H1 (cell line): Measurements from ENCODE around the gene MRPS10. TPM values are rescaled to one million over a fixed set of nuclear protein-coding genes. Genes with fewer than 3 reads are reported as not detected.

Experiments used
- CTCF ChIA-PET: fragments of 300-600 bp; sonication (Branson Sonifier 250); formaldehyde crosslinking; loops from one replicate; lab custom pipeline; 2021; ENCODE audit not compliant: partially characterized antibody; lab: Charles Lee
- POLR2A ChIA-PET: fragments of 300-600 bp; sonication (Branson Sonifier 250); formaldehyde crosslinking; loops from one replicate; lab custom pipeline; 2021; ENCODE audit warnings: inconsistent platforms; ENCODE audit not compliant: partially characterized antibody; lab: Charles Lee
- DNase-seq, 2 experiments: peaks; one replicate each; pipeline versions ENCODE4 v3.0.0 to v3.0.0-alpha.2; 2010 to 2022; ENCODE audit warnings: low spot score in 2 of 2, low read depth in 1 of 2, mixed read lengths in 1 of 2
- FAIRE-seq: peaks from 2 replicates; lab custom pipeline; 2011; peaks lifted over from hg19 to GRCh38; lab: Jason Lieb, UNC
- H2AFZ ChIP-seq: 2 replicates; pipeline ENCODE4 v1.8.1; 2012; ENCODE audit warnings: low read length, inconsistent platforms
- H2AK5ac ChIP-seq: 2 replicates; pipeline ENCODE4 v1.6.1; 2013; ENCODE audit warnings: low read depth, low read length
- H2BK120ac ChIP-seq: replicated peaks from 2 replicates; pipeline ENCODE3; 2013; ENCODE audit warnings: low read depth, low read length, inconsistent platforms
- H2BK12ac ChIP-seq: 2 replicates; pipeline ENCODE4 v1.6.1; 2013; ENCODE audit warnings: low read depth, low read length
- H2BK15ac ChIP-seq: 2 replicates; pipeline ENCODE4 v1.6.1; 2013; ENCODE audit warnings: low read length
- H2BK20ac ChIP-seq: 2 replicates; pipeline ENCODE4 v1.6.1; 2013; ENCODE audit warnings: low read length
- H2BK5ac ChIP-seq: 2 replicates; pipeline ENCODE4 v1.6.1; 2013; ENCODE audit warnings: low read depth, low read length
- H3K14ac ChIP-seq: 2 replicates; pipeline ENCODE4 v1.6.1; 2013; ENCODE audit warnings: inconsistent platforms; ENCODE audit not compliant: insufficient read length
- H3K18ac ChIP-seq: 2 replicates; pipeline ENCODE4 v1.6.1; 2013; ENCODE audit warnings: low read length; ENCODE audit errors: extremely low read depth
- H3K23ac ChIP-seq: 2 replicates; pipeline ENCODE4 v1.6.1; 2013; ENCODE audit warnings: inconsistent platforms; ENCODE audit not compliant: insufficient read length
- H3K23me2 ChIP-seq: 2 replicates; pipeline ENCODE4 v1.6.1; 2013; ENCODE audit warnings: low read depth, low read length
- H3K27ac ChIP-seq: 2 replicates; pipeline ENCODE4 v1.6.1; 2011; ENCODE audit warnings: low read depth, low read length, inconsistent platforms
- H3K27me3 ChIP-seq, 4 experiments: replicated peaks in 1 of 4; 1 replicate in 1 of 4; 2 replicates in 3 of 4; pipeline versions ENCODE4 v1.6.1 to v1.8.1; 2011 to 2013; ENCODE audit warnings: low read length in 3 of 4, mild to moderate bottlenecking in 3 of 4, inconsistent platforms in 2 of 4, mixed read lengths in 2 of 4, moderate library complexity in 1 of 4; ENCODE audit not compliant: control insufficient read depth in 3 of 4, insufficient read depth in 3 of 4; ENCODE audit errors: extremely low read depth in 1 of 4
- H3K36me3 ChIP-seq, 4 experiments: 2 replicates each; pipeline versions ENCODE4 v1.6.1 to v1.8.1; 2011 to 2013; ENCODE audit warnings: mild to moderate bottlenecking in 4 of 4, low read length in 3 of 4, moderate library complexity in 2 of 4, control low read depth in 1 of 4, inconsistent platforms in 1 of 4; ENCODE audit not compliant: insufficient read depth in 4 of 4, control insufficient read depth in 2 of 4
- H3K4ac ChIP-seq: replicated peaks from 2 replicates; pipeline ENCODE3; 2013; ENCODE audit warnings: low read length, low read depth, mixed read lengths, inconsistent platforms; ENCODE audit not compliant: insufficient read length
- H3K4me1 ChIP-seq, 4 experiments: replicated peaks in 1 of 4; 1 replicate in 1 of 4; 2 replicates in 3 of 4; pipeline versions ENCODE4 v1.6.1 to v1.8.1; 2011 to 2013; ENCODE audit warnings: low read length in 3 of 4, inconsistent platforms in 2 of 4, mixed read lengths in 1 of 4; ENCODE audit not compliant: insufficient read depth in 4 of 4, control insufficient read depth in 3 of 4
- H3K4me2 ChIP-seq, 2 experiments: 2 replicates each; pipeline versions ENCODE4 v1.6.1 to v1.8.1; 2011 to 2013; ENCODE audit warnings: low read depth in 2 of 2, low read length in 2 of 2, control low read depth in 1 of 2, inconsistent platforms in 1 of 2, mild to moderate bottlenecking in 1 of 2; ENCODE audit not compliant: insufficient read depth in 1 of 2
- H3K4me3 ChIP-seq, 4 experiments: fragments of 200-600, 300-600 bp in 1 of 4; sonication (generic), shearing (Covaris generic), sonication (Bioruptor Twin) in 1 of 4; 2 replicates each; pipeline versions ENCODE4 v1.5.1 to v1.8.1; 2011 to 2016; ENCODE audit warnings: low read length in 4 of 4, low read depth in 3 of 4, control low read depth in 2 of 4, inconsistent platforms in 2 of 4, mild to moderate bottlenecking in 2 of 4, mixed read lengths in 1 of 4, moderate library complexity in 1 of 4; ENCODE audit not compliant: insufficient read depth in 2 of 4; ENCODE audit errors: extremely low read depth in 1 of 4
- H3K56ac ChIP-seq: replicated peaks from 2 replicates; pipeline ENCODE3; 2013; ENCODE audit warnings: low read depth, mild to moderate bottlenecking, mixed read lengths, low read length, inconsistent platforms; ENCODE audit not compliant: insufficient read length
- H3K79me1 ChIP-seq: 2 replicates; pipeline ENCODE4 v1.6.1; 2013; ENCODE audit warnings: low read depth, low read length, control low read depth
- H3K79me2 ChIP-seq, 2 experiments: 2 replicates each; pipeline versions ENCODE4 v1.6.1 to v1.8.1; 2012 to 2013; ENCODE audit warnings: low read length in 2 of 2, mild to moderate bottlenecking in 2 of 2, inconsistent platforms in 1 of 2; ENCODE audit not compliant: insufficient read depth in 2 of 2, control insufficient read depth in 1 of 2
- H3K9ac ChIP-seq, 4 experiments: replicated peaks in 1 of 4; 1 replicate in 1 of 4; 2 replicates in 3 of 4; pipeline versions ENCODE4 v1.6.1 to v1.8.1; 2011 to 2013; ENCODE audit warnings: low read depth in 3 of 4, low read length in 3 of 4, control low read depth in 2 of 4, mild to moderate bottlenecking in 2 of 4, moderate library complexity in 2 of 4, inconsistent platforms in 1 of 4; ENCODE audit errors: extremely low read depth in 1 of 4
- H3K9me3 ChIP-seq, 2 experiments: 2 replicates each; pipeline versions ENCODE4 v1.6.1 to v1.8.1; 2012 to 2013; ENCODE audit warnings: mild to moderate bottlenecking in 2 of 2, moderate library complexity in 2 of 2, control low read depth in 1 of 2, inconsistent platforms in 1 of 2, low read depth in 1 of 2, low read length in 1 of 2, mixed read lengths in 1 of 2; ENCODE audit not compliant: insufficient read depth in 2 of 2
- H4K20me1 ChIP-seq, 2 experiments: replicated peaks in 1 of 2; 2 replicates each; pipeline versions ENCODE3 to v1.8.1; 2011 to 2013; ENCODE audit warnings: inconsistent platforms in 2 of 2, low read length in 2 of 2, mild to moderate bottlenecking in 1 of 2; ENCODE audit not compliant: insufficient read depth in 2 of 2, control insufficient read depth in 1 of 2
- H4K5ac ChIP-seq: 2 replicates; pipeline ENCODE4 v1.6.1; 2013; ENCODE audit warnings: low read length, low read depth, mixed read lengths, inconsistent platforms; ENCODE audit not compliant: insufficient read length
- H4K8ac ChIP-seq: 2 replicates; pipeline ENCODE4 v1.8.0; 2013; ENCODE audit warnings: mild to moderate bottlenecking, moderate library complexity, low read length, inconsistent platforms; ENCODE audit not compliant: insufficient read depth; ENCODE audit errors: extremely low read depth
- H4K91ac ChIP-seq: replicated peaks from 2 replicates; pipeline ENCODE3; 2013; ENCODE audit warnings: low read length, mixed read lengths, inconsistent platforms; ENCODE audit not compliant: insufficient read length
- E2F6 ChIP-seq: IDR thresholded peaks from 2 replicates; pipeline ENCODE4 v1.6.1; 2012; ENCODE audit warnings: inconsistent platforms
- TEAD4 ChIP-seq: IDR thresholded peaks from 2 replicates; pipeline ENCODE4 v1.6.1; 2012; ENCODE audit warnings: low read depth, low read length, inconsistent platforms, mixed read lengths
- WGBS, 2 experiments: shearing (Covaris generic) in 1 of 2; methylation state at CpG; one replicate each; pipeline versions ENCODE4 v1.1.6 to v1.1.7; 2013 to 2015; ENCODE audit warnings: low lambda C conversion rate in 2 of 2, mixed read lengths in 2 of 2, inconsistent platforms in 1 of 2, low coverage in 1 of 2, missing lambda C conversion rate in 1 of 2; ENCODE audit not compliant: insufficient replicate concordance in 2 of 2, insufficient coverage in 1 of 2, insufficient read length in 1 of 2; ENCODE audit errors: extremely low coverage in 1 of 2, missing lambda C conversion rate in 1 of 2; 5-methylcytosine and 5-hydroxymethylcytosine counted together
- polyA plus RNA-seq, 7 experiments: library from polyadenylated mRNA; depleted of rRNA in 3 of 7; stranded (reverse) in 5 of 7; unstranded in 2 of 7; fragments of >200 nt in 5 of 7; fragments of 200-250 nt in 2 of 7; gene quantifications; 1 replicate in 5 of 7; 2 replicates in 1 of 7; 4 replicates in 1 of 7; pipeline versions ENCODE4 v1.2.1 to v1.2.3, GENCODE V29; 2011 to 2013; ENCODE audit warnings: missing spikeins in 2 of 7, mixed read lengths in 2 of 7
- total RNA-seq: library from RNA; stranded (reverse); fragmentation: NEBNext Ultra II Directional; extraction: Animal tissue kit (Norgen Biotek cat#: 25700); gene quantifications from 2 replicates; pipeline ENCODE4 v1.2.1, GENCODE V29; 2021

The MRPS10 gene
- total and polyA plus RNA-seq, 2 of the 8 experiments (the other 6 are each of a cell fraction or from before 2014, with no cell fraction given), result 20.5 to 33.6 TPM

DNA sequence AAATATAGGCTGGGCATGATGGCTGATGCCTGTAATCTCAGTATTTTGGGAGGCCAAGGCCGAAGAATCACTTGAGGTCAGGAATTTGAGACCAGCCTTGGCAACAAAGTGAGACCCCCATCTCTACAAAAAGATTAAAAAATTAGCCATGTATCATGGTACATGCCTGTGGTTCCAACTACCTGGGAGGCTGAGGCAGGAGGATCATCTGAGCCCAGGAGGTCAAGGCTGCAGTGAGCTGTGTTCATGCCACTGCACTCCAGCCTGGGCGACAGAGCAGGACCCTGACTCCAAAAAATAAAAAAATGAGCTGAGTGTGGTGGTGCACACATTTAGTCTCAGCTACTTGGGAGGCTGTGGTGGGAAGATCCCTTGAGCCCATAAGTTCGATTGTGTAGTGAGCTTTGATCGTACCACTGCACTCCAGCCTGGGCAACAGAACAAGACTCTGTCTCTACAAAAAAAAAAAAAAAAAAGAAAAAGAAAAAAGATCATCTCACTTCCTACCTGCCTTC lies 12.8 kb downstream of the MRPS10 start:
- Histone ChIP-seq H3K27me3 (no peaks in the 10 kb centered on the region), H3K9ac (no peak overlapping the region), H2AFZ (no peak overlapping the region), H4K5ac (no peak overlapping the region), H2BK12ac (no peak overlapping the region), H3K14ac (no peak overlapping the region), H2AK5ac (no peak overlapping the region), H2BK120ac (no peak overlapping the region), H3K36me3 (peaks cover 6 to 30% (median 21%) of the 10 kb centered on the region in 4 experiments; a peak in 7 of 8 replicates), H3K79me1 (no peaks in the 10 kb centered on the region), H3K9me3 (no peaks in the 10 kb centered on the region), H3K4me1 (no peaks in the 10 kb centered on the region), H2BK20ac (no peak overlapping the region), H4K8ac (no peak overlapping the region), H3K4ac (no peak overlapping the region), H3K27ac (no peak overlapping the region), H3K23ac (no peak overlapping the region), H2BK5ac (no peak overlapping the region), H4K20me1 (no peaks in the 10 kb centered on the region), H3K79me2 (no peaks in the 10 kb centered on the region), H3K4me2 (no peak overlapping the region), H3K18ac (no peak overlapping the region), H3K23me2 (0 out of 2 replicates have a peak, but pooled peaks cover 3% of the 10 kb centered on the region), H3K56ac (no peak overlapping the region), H4K91ac (no peak overlapping the region), H2BK15ac (no peak overlapping the region), H3K4me3 (no peak overlapping the region)
- DNase-seq, result no peak
- CTCF ChIA-PET, result interaction anchor here (1.1 to 2.2 kb wide), 4 partner anchors 9 to 109 kb away, joined by 4 to 14 read pairs (median 7); partner anchors contain the start of gene GUCA1B
- FAIRE-seq, result no peak
- 88% methylated on average over 3 of the region's 4 CpGs; no CpG with 5 or more reads in 1 of the 2 experiments for WGBS, 2 experiments
- POLR2A ChIA-PET, result interaction anchor here (0.8 kb wide), 1 partner anchor 12 kb away, joined by 3 read pairs; no protein-coding TSS in a partner anchor
- TF ChIP-seq E2F6 (no peak), TEAD4 (no peak)
